NCI-H2227 (cell line): ENCODE results near the gene DCX.

Experiments used
- DNase-seq: peaks from one replicate; lab custom pipeline; 2025; ENCODE audit not compliant: unreplicated experiment; lab: John Stamatoyannopoulos, UW

The DCX gene

DNA sequence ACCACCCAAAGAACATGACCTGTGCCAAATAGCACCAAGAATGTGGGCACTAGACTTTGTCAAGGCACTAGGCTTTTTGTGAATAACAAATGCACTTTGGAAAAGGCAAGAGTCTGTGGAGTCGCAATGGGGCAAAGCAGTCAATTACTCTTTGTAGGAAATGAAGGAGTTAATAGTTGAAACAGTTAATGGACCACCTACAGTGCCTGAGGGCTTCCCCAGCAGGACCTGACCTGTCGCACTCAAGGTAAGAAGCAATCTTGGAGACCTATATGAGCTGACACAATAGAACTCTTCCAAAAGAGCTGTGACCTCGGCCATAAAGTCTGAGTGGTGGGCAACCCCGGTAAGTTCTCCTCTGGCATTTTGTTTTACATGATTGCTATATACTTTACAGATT lies 92.5 kb downstream of the DCX start:
- no peak for DNase-seq

- no peak for DNase-seq
Measured at GRCh38 chrX:111318901-111319300, 93.1 kb downstream of the DCX start.

DNA sequence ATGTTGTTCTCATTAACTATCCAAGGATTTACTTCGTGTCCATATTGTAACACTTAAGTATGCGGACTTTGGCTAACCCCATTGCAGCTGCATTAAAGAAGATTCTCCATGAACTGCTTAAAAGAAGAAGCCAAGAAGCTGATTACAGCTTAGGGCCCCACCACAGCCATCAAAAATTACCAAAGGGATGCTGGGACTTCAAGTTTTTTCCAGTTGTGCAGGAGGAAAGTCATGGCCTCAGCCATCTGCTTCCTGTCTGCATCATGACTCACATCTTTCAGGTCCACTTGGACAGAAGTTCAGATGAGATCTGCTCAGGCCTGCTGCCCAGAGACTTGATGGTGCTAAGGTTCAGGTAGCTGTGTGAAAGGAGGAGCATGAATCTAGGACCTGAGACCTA lies 102.9 kb downstream of the DCX start:
- no peak for DNase-seq

DNA sequence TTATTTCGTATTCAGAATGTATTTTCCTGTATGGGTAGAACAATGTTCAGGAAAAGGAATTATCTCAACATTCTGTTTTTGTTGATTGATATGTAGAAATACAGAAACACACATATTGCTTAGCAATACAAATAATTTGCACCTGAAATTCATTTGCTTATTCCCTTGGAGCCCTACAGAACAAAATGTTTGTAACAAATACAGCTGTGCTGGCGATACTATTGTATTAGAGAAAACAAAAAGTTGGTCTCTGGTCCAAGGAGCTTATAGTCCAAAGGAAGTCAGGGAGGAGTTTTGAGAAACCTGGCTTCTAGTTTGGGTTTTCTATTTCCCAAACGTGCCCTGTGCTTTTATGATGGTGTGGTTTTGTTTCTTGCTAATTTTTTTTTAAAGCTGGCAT lies 104.0 kb downstream of the DCX start:
- DNase-seq = no peak

GRCh38 chrX:111302284-111302683 lies 109.7 kb downstream of the DCX start:
- no peak for DNase-seq

DNA sequence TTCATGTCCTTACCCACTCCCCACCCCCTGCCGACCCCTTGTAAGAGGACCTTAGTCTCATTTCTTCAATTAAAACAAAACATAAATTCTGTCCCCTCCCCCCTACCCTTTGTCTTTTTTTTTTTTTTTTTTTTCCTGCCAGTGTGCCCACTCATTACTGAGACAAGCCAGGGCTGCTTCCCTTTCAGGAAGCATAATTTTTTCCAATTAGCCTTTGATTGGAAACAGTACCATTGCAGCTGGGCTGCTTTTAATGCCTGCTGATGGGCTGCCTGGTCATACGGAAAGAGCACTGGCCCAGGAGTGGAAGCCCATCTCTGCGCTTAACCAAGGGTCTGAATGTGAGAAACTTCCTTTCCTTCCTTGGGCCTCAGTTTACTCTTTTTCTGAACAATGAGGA lies 123.2 kb downstream of the DCX start:
- no peak for DNase-seq

DNA sequence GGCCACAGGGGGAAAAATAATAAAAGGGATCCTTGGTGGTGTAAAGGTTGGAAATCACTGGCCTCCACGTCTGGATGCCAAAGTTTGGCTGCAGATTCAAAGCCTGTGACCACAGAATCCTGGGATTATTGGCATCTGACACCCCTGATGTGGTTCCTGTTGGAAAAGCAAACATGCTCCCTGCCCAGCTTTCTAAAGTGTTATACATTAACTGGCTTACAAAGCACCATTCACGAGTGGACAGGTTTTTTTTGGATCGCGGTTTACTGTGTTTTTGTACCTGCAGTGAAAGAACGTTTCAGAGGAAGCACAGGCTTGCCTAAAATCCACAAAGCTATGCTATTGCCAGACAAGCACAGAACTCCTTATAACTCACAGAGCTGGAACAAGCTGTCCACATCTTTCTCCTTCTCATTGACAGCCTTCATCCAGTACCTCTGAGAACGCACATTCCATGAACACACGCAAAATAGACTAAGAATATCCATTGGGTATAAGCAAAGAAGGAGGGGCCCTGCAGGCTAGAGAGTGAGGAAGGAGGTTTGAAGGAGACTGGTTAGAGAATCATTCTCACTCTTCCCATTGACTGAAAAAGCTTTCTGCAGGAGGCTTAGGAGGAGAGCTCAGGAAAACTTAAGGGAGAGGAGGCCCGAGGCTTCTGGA lies 127.2 kb downstream of the DCX start:
- DNase-seq = no peak

- DNase-seq = no peak
Measured at GRCh38 chrX:111283446-111283845, 128.5 kb downstream of the DCX start.

DNA sequence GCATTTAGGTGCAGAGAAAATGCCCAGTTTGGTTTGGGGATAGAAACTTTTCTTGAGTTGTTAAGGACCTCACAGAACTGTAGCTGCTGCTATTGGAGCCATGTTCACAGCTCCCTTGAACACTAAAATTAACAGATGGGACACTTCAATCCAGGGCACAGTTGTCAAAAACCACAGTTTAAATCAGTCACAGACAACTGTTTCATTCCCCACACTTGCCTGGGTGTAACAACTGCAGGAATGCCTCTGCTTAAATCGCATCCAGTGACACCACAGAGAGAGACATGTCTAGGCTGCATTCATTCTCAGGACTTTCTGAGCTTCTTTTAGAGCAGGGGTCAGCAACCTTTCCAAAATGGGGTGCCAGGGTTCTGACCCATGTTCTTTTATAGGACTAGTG lies 129.0 kb downstream of the DCX start:
- DNase-seq = no peak

- no peak for DNase-seq
Measured at GRCh38 chrX:111282139-111282538, 129.9 kb downstream of the DCX start.

- DNase-seq = no peak
Measured at GRCh38 chrX:111270339-111270738, 141.7 kb downstream of the DCX start, which contains the start of gene CAPN6. Gene CAPN6 (minus strand): TSS chrX:111270483. CDS start chrX:111263936, 6,547 bp downstream.

GRCh38 chrX:111268506-111268905 lies 143.5 kb downstream of the DCX start:
- no peak for DNase-seq

GRCh38 chrX:111265486-111265885 lies 146.5 kb downstream of the DCX start:
- DNase-seq = no peak

GRCh38 chrX:111264385-111264784 lies 147.6 kb downstream of the DCX start:
- no peak for DNase-seq

DNA sequence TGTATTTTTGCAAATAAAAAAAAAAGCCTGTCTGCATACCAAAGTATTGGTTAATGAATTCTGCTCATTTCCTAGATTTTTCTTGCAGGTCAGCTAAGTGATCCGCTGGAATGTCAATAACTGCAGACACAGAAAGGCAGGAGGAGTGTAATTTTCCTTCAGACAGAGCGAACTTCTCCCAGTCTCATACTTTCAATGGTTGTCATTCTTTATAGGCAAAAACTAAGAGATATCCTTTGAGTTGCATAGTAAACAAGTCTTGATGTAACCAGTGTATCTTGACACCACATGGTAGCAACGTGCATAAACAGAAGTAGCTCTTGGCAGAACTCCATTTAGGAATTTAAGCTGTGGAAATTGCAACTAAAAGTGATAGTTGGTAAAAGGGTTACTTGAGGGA lies 149.9 kb downstream of the DCX start:
- DNase-seq = no peak

GRCh38 chrX:111260451-111260850 lies 151.5 kb downstream of the DCX start:
- no peak for DNase-seq

DNA sequence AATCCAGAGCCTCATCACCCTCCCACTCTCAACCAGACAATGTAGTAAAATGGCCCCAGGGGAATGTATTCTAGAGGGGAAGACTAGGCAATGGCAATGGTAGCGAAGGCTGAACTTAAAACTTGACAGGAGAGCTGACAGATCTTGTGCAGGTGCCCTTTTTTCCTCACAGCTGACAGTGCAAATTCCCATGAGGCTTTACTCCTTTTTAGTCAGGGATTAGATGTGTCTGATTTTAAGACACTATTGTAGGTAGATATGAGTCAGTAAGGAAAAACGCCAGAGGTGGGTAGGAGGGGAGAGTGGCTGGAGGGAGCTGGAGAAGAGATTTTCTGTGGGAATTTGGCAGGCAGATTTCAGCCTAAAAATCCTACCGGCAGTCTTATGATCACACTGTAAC lies 152.4 kb downstream of the DCX start:
- DNase-seq = no peak

GRCh38 chrX:111257733-111258132 lies 154.3 kb downstream of the DCX start:
- no peak for DNase-seq

- DNase-seq = peak; percentile 17
Measured at GRCh38 chrX:111254896-111255693, 156.9 kb downstream of the DCX start.

GRCh38 chrX:111244235-111244750 lies 167.7 kb downstream of the DCX start:
- peak; percentile 42 for DNase-seq
